ENCODE data around the gene HOXA6.

DNA sequence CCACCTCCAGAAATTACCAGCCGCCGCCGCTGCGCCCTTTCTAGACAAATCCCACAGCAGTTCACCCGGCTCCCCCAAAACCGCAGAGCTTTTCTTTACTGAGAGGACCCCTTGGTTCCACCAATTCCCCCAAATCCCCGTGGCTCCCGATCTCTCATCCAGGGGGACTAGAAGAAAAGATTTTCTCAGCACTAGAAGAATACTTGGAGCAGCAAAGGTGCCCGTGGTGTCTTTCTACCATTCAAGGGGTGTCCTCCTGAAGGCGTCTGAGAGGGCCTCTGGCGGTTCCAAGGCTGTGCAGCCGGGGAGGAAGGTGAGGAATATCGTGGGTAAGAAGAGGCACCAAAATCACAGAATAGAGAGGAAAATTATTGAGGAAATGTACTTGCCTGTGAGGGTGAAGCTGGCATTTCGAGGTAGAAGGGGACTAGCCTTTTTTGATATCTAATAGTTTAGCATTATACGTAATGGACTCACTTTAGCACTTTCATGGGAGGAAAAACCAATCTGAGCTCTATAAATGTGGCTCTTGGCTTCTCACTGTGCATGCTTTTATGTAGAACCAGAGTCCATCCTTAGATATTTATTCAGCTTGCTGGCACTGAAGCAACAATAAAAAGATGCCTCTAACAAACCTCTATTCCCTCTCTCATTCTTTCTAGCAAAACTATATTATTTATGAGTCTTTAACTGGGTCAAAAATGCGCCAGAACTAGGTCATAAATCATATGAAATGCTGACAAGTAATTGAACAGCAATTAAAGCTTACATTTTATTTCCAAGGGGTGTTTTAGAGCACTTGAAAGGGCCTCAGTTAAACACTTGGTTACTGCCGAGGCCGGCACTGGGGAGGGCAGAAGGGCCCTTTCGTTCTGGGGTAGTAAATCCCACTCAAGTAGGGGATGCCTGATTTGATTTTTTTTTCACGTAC, 31.3 kb downstream of the HOXA6 start:
- TF ChIP-seq, protein P1, sequence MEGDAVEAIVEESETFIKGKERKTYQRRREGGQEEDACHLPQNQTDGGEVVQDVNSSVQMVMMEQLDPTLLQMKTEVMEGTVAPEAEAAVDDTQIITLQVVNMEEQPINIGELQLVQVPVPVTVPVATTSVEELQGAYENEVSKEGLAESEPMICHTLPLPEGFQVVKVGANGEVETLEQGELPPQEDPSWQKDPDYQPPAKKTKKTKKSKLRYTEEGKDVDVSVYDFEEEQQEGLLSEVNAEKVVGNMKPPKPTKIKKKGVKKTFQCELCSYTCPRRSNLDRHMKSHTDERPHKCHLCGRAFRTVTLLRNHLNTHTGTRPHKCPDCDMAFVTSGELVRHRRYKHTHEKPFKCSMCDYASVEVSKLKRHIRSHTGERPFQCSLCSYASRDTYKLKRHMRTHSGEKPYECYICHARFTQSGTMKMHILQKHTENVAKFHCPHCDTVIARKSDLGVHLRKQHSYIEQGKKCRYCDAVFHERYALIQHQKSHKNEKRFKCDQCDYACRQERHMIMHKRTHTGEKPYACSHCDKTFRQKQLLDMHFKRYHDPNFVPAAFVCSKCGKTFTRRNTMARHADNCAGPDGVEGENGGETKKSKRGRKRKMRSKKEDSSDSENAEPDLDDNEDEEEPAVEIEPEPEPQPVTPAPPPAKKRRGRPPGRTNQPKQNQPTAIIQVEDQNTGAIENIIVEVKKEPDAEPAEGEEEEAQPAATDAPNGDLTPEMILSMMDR (IDR thresholded peaks at IDR 0.05), result no peak
- TF ChIP-seq POLR2A (IDR thresholded peaks at IDR 0.05), result no peak

All from heart left ventricle (tissue), 13 donors.